Ishikawa (cell line): ENCODE measurements around the gene ZNF280D.

Experiments used
- CEBPB ChIP-seq: IDR thresholded peaks from 2 replicates; pipeline ENCODE4 v1.6.1; 2012
- CREB1 ChIP-seq: IDR thresholded peaks from 2 replicates; pipeline ENCODE4 v1.6.1; 2012; ENCODE audit warnings: low read depth
- EGR1 ChIP-seq: IDR thresholded peaks from 2 replicates; pipeline ENCODE4 v1.6.1; 2012
- EP300 ChIP-seq: IDR thresholded peaks from 2 replicates; pipeline ENCODE4 v1.6.1; 2012; ENCODE audit warnings: borderline replicate concordance
- FOXM1 ChIP-seq: IDR thresholded peaks from 2 replicates; pipeline ENCODE4 v1.6.1; 2012; ENCODE audit warnings: low read depth, borderline replicate concordance
- NFIC ChIP-seq: IDR thresholded peaks from 2 replicates; pipeline ENCODE4 v1.6.1; 2012
- RAD21 ChIP-seq: IDR thresholded peaks from 2 replicates; pipeline ENCODE4 v1.6.1; 2012; ENCODE audit warnings: low read depth
- TAF1 ChIP-seq: IDR thresholded peaks from 2 replicates; pipeline ENCODE4 v1.6.1; 2012; ENCODE audit warnings: low read depth, mild to moderate bottlenecking
- TCF12 ChIP-seq: IDR thresholded peaks from 2 replicates; pipeline ENCODE4 v1.6.1; 2012; ENCODE audit warnings: low read depth
- TEAD4 ChIP-seq: IDR thresholded peaks from 2 replicates; pipeline ENCODE4 v1.6.1; 2012
- YY1 ChIP-seq: IDR thresholded peaks from 2 replicates; pipeline ENCODE4 v1.6.1; 2012; ENCODE audit warnings: low read depth
- ZBTB7A ChIP-seq: IDR thresholded peaks from 2 replicates; pipeline ENCODE4 v1.6.1; 2012; ENCODE audit warnings: low read depth
- TF ChIP-seq, protein P1 (sequence below): IDR thresholded peaks from 2 replicates; pipeline ENCODE4 v1.6.1; 2012
- TF ChIP-seq, protein P2 (sequence below): IDR thresholded peaks from 2 replicates; pipeline ENCODE4 v1.6.1; 2012
- TF ChIP-seq, protein P3 (sequence below): IDR thresholded peaks from 2 replicates; pipeline ENCODE4 v1.6.1; 2012; ENCODE audit warnings: low read depth, mild to moderate bottlenecking

The ZNF280D gene

DNA sequence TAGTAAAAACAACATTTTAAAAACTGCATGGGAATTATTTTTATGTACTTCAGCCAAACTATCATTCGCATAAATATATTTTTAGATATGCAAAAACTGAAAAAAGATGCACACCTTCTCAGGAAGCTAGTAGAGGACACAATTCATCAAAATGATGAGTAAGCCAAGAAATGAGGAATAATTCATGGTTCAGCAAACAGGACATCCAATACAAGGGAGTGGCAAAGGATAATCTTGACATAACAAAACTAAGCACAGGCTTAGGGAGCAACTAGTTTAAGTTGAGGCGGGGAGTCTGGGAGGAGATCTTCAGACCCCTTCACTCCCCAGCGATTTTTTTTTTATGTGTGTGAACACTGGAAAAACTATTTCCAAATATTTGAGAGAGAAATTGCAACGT, 93.7 kb downstream of the ZNF280D start:
- no peak for TF ChIP-seq TCF12
- TF ChIP-seq, protein P1, sequence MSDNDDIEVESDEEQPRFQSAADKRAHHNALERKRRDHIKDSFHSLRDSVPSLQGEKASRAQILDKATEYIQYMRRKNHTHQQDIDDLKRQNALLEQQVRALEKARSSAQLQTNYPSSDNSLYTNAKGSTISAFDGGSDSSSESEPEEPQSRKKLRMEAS = no peak
- no peak for TF ChIP-seq CEBPB
- no peak for TF ChIP-seq TAF1
- TF ChIP-seq RAD21 = no peak
- no peak for TF ChIP-seq ZBTB7A
- no peak for TF ChIP-seq FOXM1

- no peak for TF ChIP-seq CREB1
- TF ChIP-seq, protein P2, sequence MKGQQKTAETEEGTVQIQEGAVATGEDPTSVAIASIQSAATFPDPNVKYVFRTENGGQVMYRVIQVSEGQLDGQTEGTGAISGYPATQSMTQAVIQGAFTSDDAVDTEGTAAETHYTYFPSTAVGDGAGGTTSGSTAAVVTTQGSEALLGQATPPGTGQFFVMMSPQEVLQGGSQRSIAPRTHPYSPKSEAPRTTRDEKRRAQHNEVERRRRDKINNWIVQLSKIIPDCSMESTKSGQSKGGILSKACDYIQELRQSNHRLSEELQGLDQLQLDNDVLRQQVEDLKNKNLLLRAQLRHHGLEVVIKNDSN = no peak
- no peak for TF ChIP-seq TEAD4
- TF ChIP-seq FOXM1 = no peak
- TF ChIP-seq, protein P1 = no peak
Observed at GRCh38 chr15:56631765-56632164, 101.5 kb downstream of the ZNF280D start.

DNA sequence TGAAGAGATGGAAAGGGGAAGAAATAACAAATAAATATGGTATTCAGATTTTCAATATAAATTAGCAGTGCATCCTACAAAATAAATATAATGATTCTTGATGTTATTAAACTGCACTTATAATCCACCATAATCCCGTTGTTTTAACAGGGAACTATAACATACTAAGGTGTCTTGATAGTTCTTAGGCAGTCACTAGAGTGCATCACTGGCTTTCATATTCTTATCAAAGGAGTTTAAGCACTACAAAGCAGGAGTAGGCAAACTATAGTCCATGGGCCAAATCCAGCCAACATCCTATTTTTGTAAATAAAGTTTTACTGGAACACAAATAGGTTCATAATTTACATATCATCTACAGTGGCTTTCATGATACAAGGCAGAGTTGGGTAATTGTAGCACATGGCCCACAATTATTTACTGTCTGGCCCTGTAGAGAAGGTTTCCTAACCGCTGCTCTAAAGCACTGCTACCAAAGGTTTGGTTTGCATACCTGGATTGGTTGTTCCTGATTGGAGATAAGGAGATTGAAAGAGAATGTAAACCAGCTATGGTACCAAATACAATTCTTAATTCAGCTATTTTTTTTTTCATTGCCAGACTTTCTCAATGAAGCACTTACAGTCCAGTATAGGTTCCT, 104.3 kb downstream of the ZNF280D start:
- TF ChIP-seq, protein P3, sequence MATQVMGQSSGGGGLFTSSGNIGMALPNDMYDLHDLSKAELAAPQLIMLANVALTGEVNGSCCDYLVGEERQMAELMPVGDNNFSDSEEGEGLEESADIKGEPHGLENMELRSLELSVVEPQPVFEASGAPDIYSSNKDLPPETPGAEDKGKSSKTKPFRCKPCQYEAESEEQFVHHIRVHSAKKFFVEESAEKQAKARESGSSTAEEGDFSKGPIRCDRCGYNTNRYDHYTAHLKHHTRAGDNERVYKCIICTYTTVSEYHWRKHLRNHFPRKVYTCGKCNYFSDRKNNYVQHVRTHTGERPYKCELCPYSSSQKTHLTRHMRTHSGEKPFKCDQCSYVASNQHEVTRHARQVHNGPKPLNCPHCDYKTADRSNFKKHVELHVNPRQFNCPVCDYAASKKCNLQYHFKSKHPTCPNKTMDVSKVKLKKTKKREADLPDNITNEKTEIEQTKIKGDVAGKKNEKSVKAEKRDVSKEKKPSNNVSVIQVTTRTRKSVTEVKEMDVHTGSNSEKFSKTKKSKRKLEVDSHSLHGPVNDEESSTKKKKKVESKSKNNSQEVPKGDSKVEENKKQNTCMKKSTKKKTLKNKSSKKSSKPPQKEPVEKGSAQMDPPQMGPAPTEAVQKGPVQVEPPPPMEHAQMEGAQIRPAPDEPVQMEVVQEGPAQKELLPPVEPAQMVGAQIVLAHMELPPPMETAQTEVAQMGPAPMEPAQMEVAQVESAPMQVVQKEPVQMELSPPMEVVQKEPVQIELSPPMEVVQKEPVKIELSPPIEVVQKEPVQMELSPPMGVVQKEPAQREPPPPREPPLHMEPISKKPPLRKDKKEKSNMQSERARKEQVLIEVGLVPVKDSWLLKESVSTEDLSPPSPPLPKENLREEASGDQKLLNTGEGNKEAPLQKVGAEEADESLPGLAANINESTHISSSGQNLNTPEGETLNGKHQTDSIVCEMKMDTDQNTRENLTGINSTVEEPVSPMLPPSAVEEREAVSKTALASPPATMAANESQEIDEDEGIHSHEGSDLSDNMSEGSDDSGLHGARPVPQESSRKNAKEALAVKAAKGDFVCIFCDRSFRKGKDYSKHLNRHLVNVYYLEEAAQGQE = no peak
- TF ChIP-seq CREB1 (no peak), FOXM1 (no peak), EGR1 (no peak), TCF12 (no peak), TEAD4 (no peak), NFIC (no peak), RAD21 (no peak), CEBPB (no peak), TAF1 (no peak), EP300 (no peak), ZBTB7A (no peak), YY1 (no peak)
- TF ChIP-seq, protein P1 = no peak
- TF ChIP-seq, protein P2 = no peak

DNA sequence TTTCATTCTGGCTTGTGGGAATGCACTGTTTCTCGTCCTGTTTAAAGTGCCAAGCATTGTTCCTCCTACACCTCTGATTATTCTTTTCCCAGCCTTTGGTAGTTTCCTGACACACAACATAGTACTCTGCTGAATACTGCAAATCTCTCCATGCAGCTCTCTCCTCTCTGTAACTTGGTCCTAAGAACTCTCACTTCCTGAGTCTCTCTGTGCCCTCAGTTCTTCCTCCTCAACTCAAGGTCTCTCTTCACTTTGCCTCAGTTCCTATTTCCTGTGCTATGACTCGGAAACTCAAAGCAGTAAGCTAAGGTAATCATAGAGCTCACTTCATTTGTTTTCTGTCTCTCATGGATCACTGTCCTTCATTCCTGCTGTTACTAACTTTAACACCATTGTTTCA, 113.4 kb downstream of the ZNF280D start:
- TF ChIP-seq YY1 (no peak), FOXM1 (no peak), RAD21 (no peak), ZBTB7A (no peak), CEBPB (no peak)
- TF ChIP-seq, protein P3 = no peak

- TF ChIP-seq EP300 (no peak), RAD21 (no peak), TEAD4 (no peak), CEBPB (no peak), YY1 (no peak), FOXM1 (no peak), EGR1 (no peak), CREB1 (no peak), NFIC (no peak)
- TF ChIP-seq, protein P1 = no peak
- TF ChIP-seq, protein P2 = no peak
Observed at GRCh38 chr15:56617628-56618027, 115.7 kb downstream of the ZNF280D start.

GRCh38 chr15:56616551-56616950, 116.8 kb downstream of the ZNF280D start:
- no peak for TF ChIP-seq CEBPB
- TF ChIP-seq TCF12 = no peak
- TF ChIP-seq TAF1 = no peak
- TF ChIP-seq, protein P2 = no peak
- TF ChIP-seq FOXM1 = no peak
- TF ChIP-seq ZBTB7A = no peak
- TF ChIP-seq, protein P3 = no peak
- TF ChIP-seq RAD21 = no peak
- no peak for TF ChIP-seq EGR1
- no peak for TF ChIP-seq TEAD4
- TF ChIP-seq, protein P1 = no peak
- no peak for TF ChIP-seq YY1
- TF ChIP-seq CREB1 = no peak
- TF ChIP-seq NFIC = no peak
- TF ChIP-seq EP300 = no peak
